ENCODE results near the gene TNFAIP2. TPM values are rescaled to one million over a fixed set of nuclear protein-coding genes. Genes with fewer than 3 reads are reported as not detected.
"Not testable (repeated sequence)": the region's sequence is repeated elsewhere in the genome, so short reads cannot be mapped to it uniquely, and the experiment has no call there.

Gene TNFAIP2
- total and polyA plus RNA-seq, 3 donors from 2014 or later, result 44.9 to 92.8 (median 51.8) TPM

DNA sequence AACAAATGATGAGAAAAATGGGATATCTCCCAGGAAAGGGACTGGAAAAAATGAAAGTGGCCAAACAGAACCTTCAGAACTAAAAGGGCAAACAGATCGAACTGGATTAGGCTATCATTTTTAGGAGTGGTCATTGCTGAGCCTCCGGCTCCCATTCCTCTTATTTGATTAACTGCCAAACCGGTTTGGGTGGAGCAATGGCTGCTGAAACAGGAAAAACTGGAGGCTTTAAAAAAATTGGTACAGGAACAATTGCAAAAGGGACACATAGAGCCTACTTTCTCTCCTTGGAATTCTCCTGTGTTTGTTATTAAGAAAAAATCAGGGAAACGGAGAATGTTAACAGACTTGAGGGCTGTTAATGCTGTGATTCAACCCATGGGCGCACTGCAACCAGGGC lies 49.7 kb downstream of the TNFAIP2 start:
- Histone ChIP-seq H3K27me3 (no peaks in the 10 kb centered on the region), H3K27ac (no peak overlapping the region), H3K4me1 (no peaks in the 10 kb centered on the region), H3K9me3 (no peaks in the 10 kb centered on the region), H3K4me3 (no peak overlapping the region), H3K36me3 (ENCODE audit: low read depth, missing control alignments) (no peaks in the 10 kb centered on the region)
- intact Hi-C loops (cut with DNase I; ENCODE audit: low total_unique reads), result no loop called here
- no peak for DNase-seq
- TF ChIP-seq, protein P1, sequence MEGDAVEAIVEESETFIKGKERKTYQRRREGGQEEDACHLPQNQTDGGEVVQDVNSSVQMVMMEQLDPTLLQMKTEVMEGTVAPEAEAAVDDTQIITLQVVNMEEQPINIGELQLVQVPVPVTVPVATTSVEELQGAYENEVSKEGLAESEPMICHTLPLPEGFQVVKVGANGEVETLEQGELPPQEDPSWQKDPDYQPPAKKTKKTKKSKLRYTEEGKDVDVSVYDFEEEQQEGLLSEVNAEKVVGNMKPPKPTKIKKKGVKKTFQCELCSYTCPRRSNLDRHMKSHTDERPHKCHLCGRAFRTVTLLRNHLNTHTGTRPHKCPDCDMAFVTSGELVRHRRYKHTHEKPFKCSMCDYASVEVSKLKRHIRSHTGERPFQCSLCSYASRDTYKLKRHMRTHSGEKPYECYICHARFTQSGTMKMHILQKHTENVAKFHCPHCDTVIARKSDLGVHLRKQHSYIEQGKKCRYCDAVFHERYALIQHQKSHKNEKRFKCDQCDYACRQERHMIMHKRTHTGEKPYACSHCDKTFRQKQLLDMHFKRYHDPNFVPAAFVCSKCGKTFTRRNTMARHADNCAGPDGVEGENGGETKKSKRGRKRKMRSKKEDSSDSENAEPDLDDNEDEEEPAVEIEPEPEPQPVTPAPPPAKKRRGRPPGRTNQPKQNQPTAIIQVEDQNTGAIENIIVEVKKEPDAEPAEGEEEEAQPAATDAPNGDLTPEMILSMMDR (IDR thresholded peaks at IDR 0.05), result no peak
- no peak for TF ChIP-seq POLR2A (IDR thresholded peaks at IDR 0.05)
- WGBS, 2 donors, result 80 to 87% methylated on average over 5 of the region's 5 CpGs

DNA sequence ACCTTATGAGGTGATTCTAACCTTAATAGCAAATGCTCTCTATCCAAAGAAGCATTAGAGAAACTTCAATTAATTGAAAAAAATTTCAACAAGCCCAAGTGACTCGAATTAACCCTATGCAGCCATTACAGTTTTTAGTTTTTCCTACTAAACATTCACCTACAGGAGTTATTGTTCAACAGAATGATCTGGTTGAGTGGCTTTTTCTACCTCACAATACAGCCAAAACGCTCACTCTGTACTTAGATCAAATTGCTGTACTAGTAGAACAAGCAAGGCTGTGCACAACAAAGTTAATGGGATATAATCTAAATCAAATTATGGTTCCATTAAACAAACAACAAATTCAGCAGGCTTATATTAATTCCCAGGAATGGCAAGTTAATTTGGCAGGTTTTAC lies 50.6 kb downstream of the TNFAIP2 start:
- DNase-seq; H3K27me3 ChIP-seq; H3K4me3 ChIP-seq; H3K27ac ChIP-seq; H3K4me1 ChIP-seq; H3K36me3 ChIP-seq (ENCODE audit: low read depth, missing control alignments); H3K9me3 ChIP-seq; intact Hi-C loops (cut with DNase I; ENCODE audit: low total_unique reads): not testable (repeated sequence)
- WGBS, 2 donors, result 55 to 60% methylated on average over 2 of the region's 2 CpGs

DNA sequence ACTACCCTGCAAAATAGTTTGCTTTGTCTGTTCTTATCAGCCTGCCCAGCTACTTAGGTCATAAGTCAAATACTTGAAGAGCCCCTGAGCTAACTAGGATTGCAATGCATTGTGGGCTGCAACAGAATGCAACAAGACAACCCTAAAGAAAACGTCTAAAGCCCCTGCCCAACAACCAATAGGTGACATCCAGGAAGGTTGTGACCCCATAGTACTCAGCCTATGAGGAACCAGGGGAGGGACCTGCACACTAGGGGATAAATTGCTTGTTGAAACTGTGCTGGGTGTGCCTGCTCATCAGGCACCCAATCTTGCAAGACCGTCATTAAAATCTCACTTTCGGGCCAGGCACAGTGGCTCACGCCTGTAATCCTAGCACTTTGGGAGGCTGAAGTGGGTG lies 52.9 kb downstream of the TNFAIP2 start:
- intact Hi-C loops (cut with DNase I; ENCODE audit: low total_unique reads); DNase-seq; H3K27me3 ChIP-seq; H3K36me3 ChIP-seq (ENCODE audit: low read depth, missing control alignments); H3K4me1 ChIP-seq; H3K27ac ChIP-seq; H3K9me3 ChIP-seq; H3K4me3 ChIP-seq: not testable (repeated sequence)
- WGBS, 2 donors, result 73 to 76% methylated on average over 4 of the region's 4 CpGs

DNA sequence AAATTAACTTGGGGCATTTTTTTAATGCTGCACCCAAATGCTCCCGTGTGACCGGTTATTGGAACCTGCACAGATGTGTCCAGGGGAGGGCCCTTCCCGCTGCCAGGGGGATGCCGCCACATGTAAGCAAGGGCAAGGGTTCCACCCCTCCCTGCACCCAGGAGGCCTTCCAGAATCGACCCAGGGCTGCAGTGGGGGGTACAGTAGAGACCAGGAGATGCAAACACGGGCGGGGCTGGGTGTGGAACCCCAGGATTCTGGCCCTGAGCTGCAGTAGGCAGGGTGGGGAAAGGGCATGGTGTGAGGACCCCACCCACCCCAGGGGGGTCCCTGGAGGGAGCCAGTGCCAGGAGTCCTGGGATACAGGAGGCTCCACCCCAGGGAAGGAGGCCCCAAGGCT lies 54.1 kb downstream of the TNFAIP2 start:
- TF ChIP-seq, protein P1 (IDR thresholded peaks at IDR 0.05), result no peak
- TF ChIP-seq POLR2A (IDR thresholded peaks at IDR 0.05), result no peak

DNA sequence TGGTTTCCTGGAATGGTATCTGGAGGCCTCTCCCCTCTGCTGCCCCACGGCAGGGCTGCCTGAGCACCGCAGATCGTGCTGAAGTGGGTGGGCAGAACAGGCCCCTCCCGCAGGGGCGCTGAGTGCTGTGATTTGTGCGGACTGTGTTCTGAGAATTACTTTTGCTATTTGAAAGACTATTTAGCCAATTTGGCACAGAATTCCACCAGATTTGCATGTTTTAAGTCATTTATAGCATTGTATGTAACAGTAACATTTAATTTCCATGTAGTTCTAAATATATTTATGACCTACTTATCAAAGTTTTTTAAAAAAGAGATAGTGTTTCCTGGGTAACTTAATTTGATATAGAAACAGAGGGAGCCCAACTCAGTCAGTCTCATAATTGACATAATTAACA lies 55.3 kb downstream of the TNFAIP2 start:
- 79 to 87% methylated on average over 6 of the region's 6 CpGs for WGBS, 2 donors
- no peaks in the 10 kb centered on the region for H3K36me3 ChIP-seq (ENCODE audit: low read depth, missing control alignments)
- intact Hi-C loops (cut with DNase I; ENCODE audit: low total_unique reads), result no loop called here
- no peaks in the 10 kb centered on the region for H3K27me3 ChIP-seq
- H3K4me3 ChIP-seq, result no peak overlapping the region
- no peak overlapping the region for H3K27ac ChIP-seq
- H3K4me1 ChIP-seq, result no peaks in the 10 kb centered on the region
- DNase-seq, result no peak
- H3K9me3 ChIP-seq, result no peaks in the 10 kb centered on the region
- TF ChIP-seq POLR2A (IDR thresholded peaks at IDR 0.05), result no peak
- TF ChIP-seq, protein P1 (IDR thresholded peaks at IDR 0.05), result no peak

More for the DNA sequence above, 54.1 kb downstream of the TNFAIP2 start:
- intact Hi-C loops (cut with DNase I; ENCODE audit: low total_unique reads), result no loop called here
- Histone ChIP-seq H3K4me3 (no peak overlapping the region), H3K36me3 (ENCODE audit: low read depth, missing control alignments) (no peaks in the 10 kb centered on the region), H3K27ac (no peak overlapping the region), H3K27me3 (no peaks in the 10 kb centered on the region), H3K9me3 (no peaks in the 10 kb centered on the region), H3K4me1 (no peaks in the 10 kb centered on the region)
- no peak for DNase-seq
- 80 to 81% methylated on average over 6 to 7 of the region's 7 CpGs for WGBS, 2 donors

DNA sequence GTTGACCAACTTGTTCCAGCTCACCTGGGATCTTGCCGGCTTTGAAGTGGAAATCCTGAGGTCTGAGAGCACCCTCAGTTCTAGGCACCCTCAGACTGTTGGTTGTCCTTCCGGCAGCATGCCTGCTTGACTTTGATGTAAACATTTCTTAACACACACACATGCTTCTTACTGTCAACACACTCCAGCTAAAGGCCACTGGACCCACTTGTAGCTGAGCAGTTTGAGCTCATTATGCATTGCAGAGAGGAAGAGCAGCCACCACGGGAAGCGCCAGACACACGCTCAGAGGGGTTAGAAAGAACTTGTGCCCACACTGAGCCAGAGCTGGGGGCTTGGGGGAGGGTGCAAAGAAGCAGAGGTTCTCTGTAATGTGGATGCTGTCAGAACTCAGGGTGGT lies 55.8 kb downstream of the TNFAIP2 start:
- TF ChIP-seq, protein P1 (IDR thresholded peaks at IDR 0.05), result no peak
- no peak for TF ChIP-seq POLR2A (IDR thresholded peaks at IDR 0.05)
- 84 to 87% methylated on average over 5 of the region's 5 CpGs for WGBS, 2 donors
- Histone ChIP-seq H3K4me1 (no peaks in the 10 kb centered on the region), H3K36me3 (ENCODE audit: low read depth, missing control alignments) (no peaks in the 10 kb centered on the region), H3K27me3 (no peaks in the 10 kb centered on the region), H3K9me3 (no peaks in the 10 kb centered on the region), H3K27ac (no peak overlapping the region), H3K4me3 (no peak overlapping the region)
- DNase-seq, result no peak
- intact Hi-C loops (cut with DNase I; ENCODE audit: low total_unique reads), result no loop called here

Data from testis (tissue), 3 donors.